Liver (tissue), 3 donors: ENCODE results near the gene DAB1.

Source experiments
- CTCF ChIP-seq: fragments of 150-350 bp; IDR thresholded peaks from 2 replicates; pipeline ENCODE4 v1.5.1; 2017; ENCODE audit warnings: improper control_type of control experiment, low read depth, low read length; ENCODE audit not compliant: missing input control
- EGR1 ChIP-seq, 2 donors: IDR thresholded peaks; 2 replicates each; pipeline ENCODE4 v1.6.1; 2016 to 2018; ENCODE audit warnings: antibody characterized with exemption in 2 of 2, low read depth in 2 of 2
- JUND ChIP-seq, 2 donors: IDR thresholded peaks; 2 replicates each; pipeline ENCODE4 v1.6.1; 2016; ENCODE audit warnings: antibody characterized with exemption in 2 of 2
- REST ChIP-seq: IDR thresholded peaks from 2 replicates; pipeline ENCODE4 v1.6.1; 2016; ENCODE audit warnings: antibody characterized with exemption, mild to moderate bottlenecking
- SP1 ChIP-seq: IDR thresholded peaks from 2 replicates; pipeline ENCODE4 v1.6.1; 2018; ENCODE audit warnings: antibody characterized with exemption, mild to moderate bottlenecking
- TAF1 ChIP-seq: conservative IDR thresholded peaks from 2 replicates; pipeline ENCODE4 v1.6.1; 2016; ENCODE audit warnings: antibody characterized with exemption, mild to moderate bottlenecking
- YY1 ChIP-seq: IDR thresholded peaks from 2 replicates; pipeline ENCODE4 v1.6.1; 2016; ENCODE audit warnings: antibody characterized with exemption, mild to moderate bottlenecking
- TF ChIP-seq, protein P1 (sequence below): IDR thresholded peaks from 2 replicates; pipeline ENCODE4 v1.6.1; 2016; ENCODE audit warnings: antibody characterized with exemption
- donor health status: healthy.
- donor health status: healthy.

DNA sequence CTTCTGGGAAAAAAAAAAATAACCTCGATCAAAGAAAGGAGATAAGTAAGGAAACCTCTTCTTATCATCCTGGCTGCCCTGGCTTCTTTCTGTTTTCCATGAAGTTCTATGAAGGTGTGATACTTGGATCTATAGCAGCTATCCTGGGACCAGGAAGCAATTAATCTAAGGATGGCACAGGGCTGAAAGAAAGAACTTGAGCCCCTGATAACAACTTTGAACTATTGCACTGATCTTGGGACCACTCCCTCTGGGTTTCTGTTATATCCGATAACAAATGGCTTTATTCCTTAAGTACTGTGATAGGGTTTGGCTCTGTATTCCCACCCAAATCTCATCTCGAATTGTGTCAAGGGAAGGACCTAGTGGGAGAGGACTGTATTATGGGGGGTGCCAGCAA, 104.1 kb downstream of the DAB1 start:
- TF ChIP-seq CTCF, result no peak
- TF ChIP-seq, protein P1, sequence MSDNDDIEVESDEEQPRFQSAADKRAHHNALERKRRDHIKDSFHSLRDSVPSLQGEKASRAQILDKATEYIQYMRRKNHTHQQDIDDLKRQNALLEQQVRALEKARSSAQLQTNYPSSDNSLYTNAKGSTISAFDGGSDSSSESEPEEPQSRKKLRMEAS, result no peak
- no peak for TF ChIP-seq JUND (IDR thresholded peaks at IDR 0.05)
- TF ChIP-seq TAF1, result no peak
- no peak for TF ChIP-seq SP1
- no peak for TF ChIP-seq YY1
- no peak for TF ChIP-seq EGR1 (IDR thresholded peaks at IDR 0.05; ENCODE audit: low read depth in 2 of 2)
- no peak for TF ChIP-seq REST
